H7 (cell line): ENCODE results near the gene CASKIN2. TPM values are rescaled to one million over a fixed set of nuclear protein-coding genes. Genes with fewer than 3 reads are reported as not detected.

ENCODE experiments used
- DNase-seq: peaks from one replicate; pipeline ENCODE4 v3.0.0; 2012
- H3K27me3 ChIP-seq: 2 replicates; pipeline ENCODE4 v1.6.0; 2011; ENCODE audit warnings: mild to moderate bottlenecking, low read length; ENCODE audit not compliant: control insufficient read depth, insufficient read depth
- H3K36me3 ChIP-seq: replicated peaks from 2 replicates; pipeline ENCODE4 v1.5.1; 2011; ENCODE audit warnings: low read length; ENCODE audit not compliant: control insufficient read depth, insufficient read depth
- H3K4me3 ChIP-seq: 2 replicates; pipeline ENCODE4 v1.5.1; 2011; ENCODE audit warnings: low read depth, mild to moderate bottlenecking, control low read depth, low read length, moderate library complexity; ENCODE audit not compliant: insufficient read depth
- total RNA-seq: library from RNA; depleted of rRNA; stranded (reverse); fragments of >200 nt; shearing (Covaris generic); gene quantifications from 2 replicates; pipeline ENCODE4 v1.2.3, GENCODE V29; 2014

The CASKIN2 gene
- total RNA-seq, 1 experiment from 2014 or later = 13.1 TPM

DNA sequence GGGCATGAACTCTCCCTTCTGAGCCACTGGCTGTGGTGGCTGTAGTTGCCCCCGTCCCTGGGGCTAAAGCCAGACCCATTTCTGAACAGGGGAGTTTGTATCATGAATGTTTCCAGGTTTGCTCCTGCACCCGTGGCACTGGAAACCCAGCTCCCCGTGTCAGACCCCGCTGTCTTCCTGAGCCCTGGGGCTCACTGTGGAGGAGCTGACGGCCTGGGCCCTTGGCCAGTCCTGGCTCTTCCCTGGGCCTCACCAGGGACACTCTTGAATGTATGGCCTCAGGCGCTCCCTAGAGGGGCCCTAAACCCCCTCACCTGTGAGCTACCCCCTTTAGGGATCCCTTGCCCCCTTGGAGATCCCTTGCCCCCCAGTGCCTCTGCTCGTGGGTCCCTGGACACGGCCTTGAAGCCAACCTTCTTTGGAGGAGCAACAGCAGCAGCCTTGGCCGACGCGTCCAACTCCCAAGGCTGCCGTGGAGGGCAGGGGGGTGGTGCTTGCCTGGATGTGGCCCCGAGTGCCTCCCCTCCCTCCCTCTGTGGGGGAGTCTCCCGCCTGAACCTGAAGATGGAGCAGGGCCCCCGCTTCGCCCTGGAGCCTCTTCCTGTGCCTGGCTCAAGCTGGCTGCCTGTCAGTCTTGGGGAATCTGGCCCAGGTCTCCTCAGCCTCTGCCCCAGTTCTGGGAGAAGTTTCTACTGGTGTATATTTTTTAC lies 15.9 kb downstream of the CASKIN2 start:
- peaks cover 5% of the 10 kb centered on the region for H3K36me3 ChIP-seq
- no peak overlapping the region for H3K4me3 ChIP-seq
- no peak for DNase-seq
- no peaks in the 10 kb centered on the region for H3K27me3 ChIP-seq

DNA sequence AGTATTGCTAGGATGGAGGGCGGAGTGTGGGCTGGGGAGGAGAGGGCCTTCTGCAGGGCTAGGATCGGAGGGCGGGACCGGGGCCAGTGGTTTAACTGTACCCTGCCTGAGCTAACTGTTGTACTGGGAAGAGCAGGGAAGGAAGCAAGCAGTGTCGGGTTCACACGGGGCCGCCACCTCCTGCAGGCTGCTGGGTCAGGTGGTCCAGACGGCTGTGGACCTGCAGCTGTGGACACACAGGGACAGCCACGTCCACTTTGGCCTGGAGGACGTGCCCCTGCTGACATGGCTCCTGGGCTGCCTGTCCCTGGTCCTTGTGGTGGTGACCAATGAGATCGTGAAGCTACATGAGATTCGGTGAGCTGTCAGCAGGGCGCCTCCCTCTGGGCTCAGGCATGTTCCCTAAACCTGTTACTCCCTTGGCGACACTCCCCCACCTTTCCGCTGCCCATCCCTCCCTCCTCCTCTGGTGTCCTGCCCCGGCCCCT lies 16.6 kb downstream of the CASKIN2 start:
- DNase-seq = peak; percentile 85
- peaks cover 8% of the 10 kb centered on the region for H3K36me3 ChIP-seq
- no peak overlapping the region for H3K4me3 ChIP-seq
- no peaks in the 10 kb centered on the region for H3K27me3 ChIP-seq

DNA sequence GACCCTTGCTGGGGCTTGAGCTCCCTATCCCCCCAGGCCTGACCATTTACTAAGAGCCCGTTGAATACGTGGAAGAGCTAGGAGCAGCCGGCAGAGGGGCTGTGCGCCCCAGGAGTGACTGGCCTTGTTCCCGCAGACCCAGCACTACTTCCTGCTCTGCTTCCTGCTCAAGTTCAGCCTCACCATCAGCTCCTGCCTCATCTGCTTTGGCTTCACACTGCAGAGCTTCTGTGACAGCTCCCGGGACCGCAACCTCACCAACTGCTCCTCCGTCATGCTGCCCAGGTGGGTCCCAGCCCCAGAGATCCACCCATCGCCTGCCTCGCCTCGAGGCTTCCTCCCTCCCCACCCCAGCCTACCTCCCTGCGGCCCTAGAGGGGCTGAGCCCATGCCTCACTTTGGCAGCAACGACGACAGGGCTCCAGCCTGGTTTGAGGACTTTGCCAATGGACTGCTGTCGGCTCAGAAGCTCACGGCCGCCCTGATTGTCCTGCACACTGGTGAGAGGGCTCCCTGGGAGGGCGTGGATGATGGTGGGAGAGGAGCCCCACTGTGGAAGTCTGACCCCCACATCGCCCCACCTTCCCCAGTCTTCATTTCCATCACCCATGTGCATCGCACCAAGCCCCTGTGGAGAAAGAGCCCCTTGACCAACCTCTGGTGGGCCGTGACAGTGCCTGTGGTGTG lies 17.2 kb downstream of the CASKIN2 start:
- H3K4me3 ChIP-seq = no peak overlapping the region
- peaks cover 13% of the 10 kb centered on the region for H3K36me3 ChIP-seq
- no peak for DNase-seq
- no peaks in the 10 kb centered on the region for H3K27me3 ChIP-seq

DNA sequence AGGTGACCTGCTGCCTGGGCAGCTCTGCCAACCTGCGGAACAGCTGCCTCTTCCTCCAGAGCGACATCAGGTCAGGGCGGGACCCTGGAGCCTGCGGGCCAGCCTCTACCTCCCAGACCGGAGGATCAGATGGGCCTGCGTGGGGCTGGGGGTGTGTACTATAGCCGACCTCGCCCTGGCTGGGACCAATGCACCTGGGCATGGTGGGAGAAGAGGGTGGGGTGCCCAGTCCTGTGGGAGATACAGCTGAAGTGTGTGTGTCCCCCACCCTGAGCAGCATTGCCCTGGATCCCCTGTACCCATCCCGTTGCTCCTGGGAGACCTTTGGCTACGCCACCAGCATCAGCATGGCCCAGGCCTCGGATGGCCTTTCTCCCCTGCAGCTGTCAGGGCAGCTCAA lies 19.3 kb downstream of the CASKIN2 start:
- H3K27me3 ChIP-seq = no peaks in the 10 kb centered on the region
- peaks cover 14% of the 10 kb centered on the region for H3K36me3 ChIP-seq
- DNase-seq = no peak
- H3K4me3 ChIP-seq = no peak overlapping the region

DNA sequence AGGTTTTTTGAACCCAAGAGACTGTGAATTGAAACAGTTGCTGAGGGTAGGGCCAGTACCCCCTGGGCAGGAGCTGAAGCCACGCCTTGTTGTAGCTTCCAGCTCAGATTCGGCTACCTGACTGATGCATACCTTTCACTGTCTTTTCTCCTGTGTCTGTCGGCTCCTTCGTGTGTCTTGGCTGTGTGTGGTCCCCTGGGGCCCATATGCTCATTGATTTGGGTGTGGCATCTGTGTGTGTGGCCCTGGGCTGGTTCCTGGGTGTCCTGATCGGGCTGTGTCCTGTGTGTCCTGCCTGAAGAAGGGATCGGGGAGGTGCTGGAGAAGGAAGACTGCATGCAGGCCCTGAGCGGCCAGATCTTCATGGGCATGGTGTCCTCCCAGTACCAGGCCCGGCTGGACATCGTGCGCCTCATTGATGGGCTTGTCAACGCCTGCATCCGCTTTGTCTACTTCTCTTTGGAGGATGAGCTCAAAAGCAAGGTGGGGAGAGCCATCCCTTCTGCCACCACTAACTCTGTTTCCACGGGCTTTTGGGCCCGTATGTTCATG lies 20.9 kb downstream of the CASKIN2 start:
- H3K4me3 ChIP-seq = no peak overlapping the region
- no peak for DNase-seq
- H3K27me3 ChIP-seq = no peaks in the 10 kb centered on the region
- peaks cover 14% of the 10 kb centered on the region for H3K36me3 ChIP-seq

DNA sequence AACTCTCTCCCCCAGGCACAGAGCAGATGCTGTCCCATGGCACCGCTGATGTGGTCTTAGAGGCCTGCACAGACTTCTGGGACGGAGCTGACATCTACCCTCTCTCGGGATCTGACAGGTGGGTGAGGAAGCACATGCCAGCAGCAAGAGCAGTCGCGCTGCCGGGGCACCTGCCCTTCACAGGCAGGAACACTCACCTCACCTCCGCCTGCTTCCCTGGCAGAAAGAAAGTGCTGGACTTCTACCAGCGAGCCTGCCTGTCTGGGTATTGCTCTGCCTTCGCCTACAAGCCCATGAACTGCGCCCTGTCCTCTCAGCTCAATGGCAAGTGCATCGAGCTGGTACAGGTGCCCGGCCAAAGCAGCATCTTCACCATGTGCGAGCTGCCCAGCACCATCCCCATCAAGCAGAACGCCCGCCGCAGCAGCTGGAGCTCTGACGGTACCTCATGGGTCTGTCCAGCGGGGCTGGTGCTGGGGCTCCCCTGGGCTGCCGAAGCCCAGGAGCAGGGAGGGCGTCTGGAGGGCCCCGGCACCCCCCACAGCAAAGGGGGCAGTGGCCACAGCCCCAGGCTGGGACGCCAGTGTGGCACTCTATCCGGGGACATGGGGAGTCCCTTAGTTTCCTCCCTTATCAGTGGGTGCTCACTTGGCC lies 21.7 kb downstream of the CASKIN2 start:
- H3K4me3 ChIP-seq = no peak overlapping the region
- no peak for DNase-seq
- H3K27me3 ChIP-seq = no peaks in the 10 kb centered on the region
- H3K36me3 ChIP-seq = peaks cover 14% of the 10 kb centered on the region

DNA sequence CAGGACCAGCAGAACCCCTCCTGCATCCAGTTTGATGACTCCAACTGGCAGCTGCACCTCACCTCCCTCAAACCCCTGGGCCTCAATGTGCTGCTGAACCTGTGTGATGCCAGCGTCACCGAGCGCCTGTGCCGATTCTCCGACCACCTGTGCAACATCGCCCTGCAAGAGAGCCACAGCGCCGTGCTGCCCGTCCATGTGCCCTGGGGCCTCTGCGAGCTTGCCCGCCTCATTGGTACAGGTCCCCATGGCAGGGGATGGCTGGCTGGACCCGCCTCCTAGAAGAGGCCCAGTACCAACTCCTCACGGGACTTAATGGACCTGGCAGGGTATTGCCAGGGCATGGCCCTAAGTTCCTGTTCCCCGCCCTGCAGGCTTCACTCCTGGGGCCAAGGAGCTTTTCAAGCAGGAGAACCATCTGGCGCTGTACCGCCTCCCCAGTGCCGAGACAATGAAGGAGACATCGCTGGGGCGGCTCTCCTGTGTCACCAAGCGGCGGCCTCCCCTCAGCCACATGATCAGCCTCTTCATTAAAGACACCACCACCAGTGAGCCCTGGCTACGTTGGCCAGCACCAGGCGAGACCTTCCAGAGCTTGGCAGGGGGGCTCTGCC lies 22.7 kb downstream of the CASKIN2 start:
- no peaks in the 10 kb centered on the region for H3K27me3 ChIP-seq
- H3K4me3 ChIP-seq = no peak overlapping the region
- peaks cover 10% of the 10 kb centered on the region for H3K36me3 ChIP-seq
- DNase-seq = no peak

DNA sequence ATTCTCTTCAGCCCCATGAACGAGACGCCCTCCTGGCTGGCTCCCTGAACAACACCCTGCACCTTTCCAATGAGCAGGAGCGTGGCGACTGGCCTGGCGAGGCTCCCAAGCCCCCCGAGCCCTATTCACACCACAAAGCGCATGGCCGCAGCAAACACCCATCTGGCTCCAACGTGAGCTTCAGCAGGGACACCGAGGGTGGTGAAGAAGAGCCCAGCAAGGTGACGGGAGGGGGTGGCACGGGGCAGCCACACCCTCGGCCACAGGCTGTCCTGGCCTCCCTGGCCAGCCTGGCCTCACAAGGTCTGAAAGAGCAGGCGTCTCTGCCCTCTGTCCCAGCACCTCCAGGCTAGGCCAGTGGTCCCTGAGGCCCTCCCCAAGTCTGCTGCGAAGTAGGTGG lies 23.7 kb downstream of the CASKIN2 start:
- H3K4me3 ChIP-seq = no peak overlapping the region
- H3K27me3 ChIP-seq = no peaks in the 10 kb centered on the region
- H3K36me3 ChIP-seq = peaks cover 9% of the 10 kb centered on the region
- no peak for DNase-seq

DNA sequence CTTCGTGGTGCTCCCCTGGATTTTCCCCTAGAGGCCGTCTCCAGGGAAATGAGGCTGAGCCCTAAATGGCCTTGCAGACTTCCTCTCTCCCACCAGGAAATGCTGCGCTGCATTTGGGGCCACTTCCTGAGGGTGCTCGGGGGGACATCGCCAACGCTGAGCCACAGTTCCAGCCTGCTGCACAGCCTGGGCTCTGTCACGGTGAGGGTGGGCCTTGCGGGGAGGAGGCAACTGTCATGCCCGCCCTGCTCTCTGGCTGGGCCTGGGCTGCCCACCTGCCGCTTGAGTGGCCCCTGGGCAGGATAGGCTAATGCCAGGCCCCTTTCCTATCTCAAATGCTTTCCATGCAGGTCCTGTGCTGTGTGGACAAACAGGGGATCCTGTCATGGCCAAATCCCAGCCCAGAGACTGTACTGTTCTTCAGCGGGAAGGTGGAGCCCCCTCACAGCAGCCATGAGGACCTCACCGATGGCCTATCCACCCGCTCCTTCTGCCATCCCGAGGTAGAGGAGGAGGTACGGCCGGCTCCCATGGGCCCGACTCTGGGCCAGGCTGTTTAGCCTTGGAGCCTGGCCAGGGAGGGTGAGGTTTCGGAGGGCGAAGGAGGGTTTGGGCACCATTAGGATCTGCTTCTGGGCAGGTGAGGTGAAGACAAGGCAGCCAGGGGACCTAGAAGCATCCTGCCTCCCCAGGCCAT lies 24.2 kb downstream of the CASKIN2 start:
- Histone ChIP-seq H3K4me3 (no peak overlapping the region), H3K36me3 (peaks cover 9% of the 10 kb centered on the region), H3K27me3 (no peaks in the 10 kb centered on the region)
- no peak for DNase-seq

DNA sequence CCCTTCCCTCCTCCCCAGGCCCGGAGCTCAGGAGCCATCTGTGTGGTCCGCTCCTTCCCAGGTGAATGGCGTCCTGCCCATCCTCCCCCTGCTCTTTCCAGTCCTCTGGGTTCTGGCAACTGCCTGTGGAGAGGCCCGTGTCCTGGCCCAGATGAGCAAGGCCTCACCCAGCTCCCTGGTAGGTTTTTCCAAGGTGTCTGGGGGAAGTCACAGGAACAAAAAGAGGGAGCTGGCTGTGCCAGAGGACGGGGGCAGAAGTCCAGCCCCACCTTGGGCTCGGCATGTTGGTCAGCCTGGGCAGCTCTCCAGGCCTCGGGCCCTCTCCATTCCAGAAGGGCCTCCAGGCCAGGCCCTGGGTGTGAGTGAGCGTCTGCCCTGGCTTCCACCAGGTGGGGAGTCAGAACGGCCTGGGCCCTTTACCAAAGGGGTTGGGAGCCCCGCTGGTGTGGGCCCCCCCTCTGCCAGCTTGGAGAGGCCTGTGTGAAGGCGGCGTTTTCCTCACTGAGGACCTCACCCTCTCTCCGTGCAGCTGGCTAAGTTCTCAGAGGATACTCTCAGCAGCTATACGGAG lies 25.1 kb downstream of the CASKIN2 start:
- no peak for DNase-seq
- Histone ChIP-seq H3K27me3 (no peaks in the 10 kb centered on the region), H3K36me3 (peaks cover 9% of the 10 kb centered on the region), H3K4me3 (no peak overlapping the region)

DNA sequence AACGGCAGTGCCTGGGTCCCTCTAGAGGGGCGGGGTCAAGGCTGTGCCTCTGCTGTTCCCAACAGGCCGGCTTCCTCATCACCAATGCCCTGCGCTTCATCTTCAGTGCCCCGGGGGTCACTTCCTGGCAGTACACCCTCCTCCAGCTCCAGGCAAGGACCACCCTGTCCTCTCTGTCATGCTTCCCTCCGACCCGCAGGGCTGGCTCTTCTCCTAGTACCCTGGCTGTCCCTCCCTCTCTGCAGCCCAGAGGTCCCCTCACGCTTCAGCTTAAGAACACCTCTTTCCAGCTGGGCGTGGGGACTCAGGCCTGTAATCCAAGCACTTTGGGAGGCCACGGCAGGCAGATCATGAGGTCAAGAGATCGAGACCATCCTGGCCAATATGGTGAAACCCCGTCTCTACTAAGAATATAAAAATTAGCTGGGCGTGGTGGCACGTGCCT lies 25.8 kb downstream of the CASKIN2 start:
- H3K4me3 ChIP-seq = no peak overlapping the region
- H3K27me3 ChIP-seq = no peaks in the 10 kb centered on the region
- no peak for DNase-seq
- peaks cover 9% of the 10 kb centered on the region for H3K36me3 ChIP-seq

DNA sequence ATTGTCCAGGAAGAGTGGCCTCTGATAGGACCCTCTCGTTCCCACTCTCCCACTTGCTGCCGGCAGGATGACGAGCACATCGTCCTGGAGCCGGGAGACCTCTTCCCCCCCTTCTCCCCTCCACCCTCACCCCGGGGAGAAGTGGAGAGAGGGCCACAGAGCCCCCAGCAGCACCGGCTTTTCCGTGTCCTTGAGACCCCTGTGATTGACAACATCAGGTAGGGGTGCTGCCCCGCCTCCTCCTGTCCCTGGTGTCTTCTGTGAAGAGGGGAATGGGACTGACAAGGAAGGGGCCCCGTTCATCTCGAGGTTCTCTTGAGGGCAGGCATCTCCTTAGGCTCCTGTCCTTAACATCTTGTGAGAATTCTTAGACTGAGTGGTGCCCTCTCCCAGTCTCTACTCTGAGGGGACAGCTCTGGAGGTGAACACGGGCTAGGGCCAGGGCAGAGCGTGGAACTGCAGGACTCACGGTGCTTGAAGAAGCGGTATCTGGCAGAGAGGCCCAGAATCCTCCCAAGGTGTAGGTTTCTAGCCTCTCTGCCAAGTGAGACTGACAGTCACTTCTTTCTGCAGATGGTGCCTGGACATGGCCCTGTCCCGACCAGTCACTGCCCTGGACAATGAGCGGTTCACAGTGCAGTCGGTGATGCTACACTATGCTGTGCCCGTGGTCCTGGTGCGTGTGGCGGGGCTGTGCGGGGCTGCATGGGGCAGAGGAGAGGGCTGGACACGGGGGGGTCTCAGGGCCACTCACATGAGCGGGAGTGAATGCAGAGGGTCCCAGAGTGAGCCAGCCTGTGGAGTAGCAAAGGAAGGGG lies 26.4 kb downstream of the CASKIN2 start:
- peaks cover 6% of the 10 kb centered on the region for H3K36me3 ChIP-seq
- no peak overlapping the region for H3K4me3 ChIP-seq
- no peaks in the 10 kb centered on the region for H3K27me3 ChIP-seq
- DNase-seq = no peak
